Amygdala (tissue), 56 donors: ENCODE data around the gene TINAG.

Source experiments
- DNase-seq, 56 donors: peaks; one replicate each; lab custom pipeline; 2025; lab: John Stamatoyannopoulos, UW

Gene TINAG

DNA sequence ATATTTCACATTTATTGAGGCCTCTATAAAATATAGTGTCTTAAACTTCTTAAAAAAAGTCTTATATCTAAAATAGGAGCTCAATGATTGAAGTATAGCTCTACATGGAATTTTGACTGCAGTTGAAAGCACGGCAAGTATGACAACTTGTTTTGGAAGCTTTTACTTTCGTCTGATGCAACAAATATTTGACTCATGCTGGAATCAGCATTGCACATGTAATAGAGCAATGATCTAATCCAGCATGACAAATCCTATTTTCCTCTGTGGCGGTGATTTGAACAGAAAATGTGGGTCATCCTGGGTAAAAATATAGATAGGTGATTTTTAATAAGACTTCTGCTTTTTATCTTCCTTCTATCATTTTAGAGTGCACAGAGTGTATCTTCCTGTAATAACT, 111.6 kb downstream of the TINAG start:
- DNase-seq: no peak

DNA sequence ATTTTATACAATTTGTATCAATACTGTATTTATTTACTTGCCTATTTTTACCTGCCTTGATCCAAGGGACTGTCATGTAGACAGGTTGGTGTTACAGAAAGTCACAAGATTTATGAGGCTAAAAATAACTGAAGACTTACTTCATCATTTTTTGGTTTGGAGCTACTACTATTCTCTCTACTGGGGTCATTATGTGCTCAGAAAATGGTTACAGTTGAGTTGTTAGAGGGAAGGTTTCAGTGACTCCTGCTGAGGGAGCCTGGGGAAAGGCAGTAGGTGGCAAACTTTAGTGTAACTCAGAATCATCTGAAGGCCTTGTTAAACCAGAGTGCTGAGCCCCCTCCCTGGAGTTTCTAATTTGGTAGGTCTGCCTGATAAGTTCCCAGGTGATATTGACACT, 118.8 kb downstream of the TINAG start:
- no peak for DNase-seq

DNA sequence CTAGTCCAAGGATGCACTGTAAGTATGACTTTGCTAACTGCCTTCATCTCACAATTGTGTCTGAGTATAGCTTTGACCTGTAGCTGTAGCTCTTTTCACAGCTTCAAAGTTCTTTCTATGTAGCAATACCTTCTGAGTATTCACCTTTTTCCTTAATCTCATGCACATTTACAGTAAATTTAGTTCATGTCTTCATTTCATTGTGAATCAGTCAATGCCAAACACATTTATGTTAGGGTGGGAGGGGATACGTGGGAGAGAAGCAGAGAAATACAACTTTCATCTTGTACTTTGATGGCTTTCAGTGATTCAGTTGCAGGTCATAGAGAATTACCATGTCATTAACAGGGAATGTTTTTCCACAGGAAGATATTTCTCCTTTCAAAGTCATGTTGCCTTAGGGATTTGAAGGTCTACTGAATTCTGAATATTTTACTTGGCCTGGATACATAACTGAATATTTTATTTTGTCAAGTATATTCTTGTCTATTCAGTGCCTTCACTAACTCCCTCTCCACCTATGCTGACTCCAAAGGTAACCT, 119.2 kb downstream of the TINAG start:
- DNase-seq: no peak

DNA sequence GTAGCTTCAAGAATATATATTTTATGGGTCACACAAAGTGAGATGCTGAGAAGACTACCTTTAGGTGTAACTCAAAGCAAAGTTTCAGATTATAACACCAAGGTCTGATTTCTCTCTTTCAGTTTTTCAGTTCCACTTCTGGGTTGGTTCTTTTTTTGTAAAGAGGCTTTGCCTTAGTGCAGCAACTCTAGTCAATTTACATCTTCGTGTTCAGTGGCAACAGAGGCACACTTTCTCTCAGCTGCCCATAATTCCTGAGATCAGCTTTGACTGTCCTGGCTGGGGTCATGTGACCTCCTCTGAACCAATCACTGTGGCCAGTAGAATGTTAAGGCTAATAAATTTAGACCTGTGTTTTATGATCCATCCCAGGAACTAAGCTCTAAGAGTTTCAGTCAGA, 120.2 kb downstream of the TINAG start:
- DNase-seq: no peak

DNA sequence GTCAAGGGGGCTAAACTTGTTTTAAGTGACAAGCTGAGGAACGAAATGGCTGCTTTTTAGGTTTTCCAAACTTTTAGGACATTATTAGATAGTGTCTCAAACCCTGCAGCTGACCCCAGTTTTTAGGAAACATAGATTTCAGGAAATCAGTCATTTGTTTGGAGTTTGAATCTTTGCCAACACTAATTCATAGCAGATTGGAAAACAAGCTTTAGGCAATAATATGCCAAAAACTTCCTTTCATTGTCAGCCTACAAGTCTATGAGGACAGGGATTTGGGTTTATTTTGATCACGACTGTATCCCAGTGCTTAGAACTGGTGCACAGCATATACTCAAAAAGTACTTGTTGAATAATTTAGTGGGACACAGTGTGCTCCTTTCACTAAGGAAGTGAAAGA, 123.2 kb downstream of the TINAG start:
- no peak for DNase-seq
